Measurements from ENCODE around the gene TMPRSS11A. TPM values are rescaled to one million over a fixed set of nuclear protein-coding genes. Genes with fewer than 3 reads are reported as not detected.

Gene TMPRSS11A
- total RNA-seq, 1 experiment from 2014 or later: not detected

GRCh38 chr4:67922697-67923096 is 40.6 kb downstream of the TMPRSS11A start:
- intact Hi-C loops (cut with micrococcal nuclease; ENCODE audit: unreplicated experiment): no loop called here
- no peaks in the 10 kb centered on the region for H3K4me1 ChIP-seq (ENCODE audit: control insufficient read depth, insufficient read depth, low read length)
- no TSS peak for BruUV-seq (replicated peaks)
- H3K27me3 ChIP-seq (ENCODE audit: control insufficient read depth, insufficient read depth, low read length): no peaks in the 10 kb centered on the region
- ATAC-seq (no peak), DNase-seq (ENCODE audit: low read depth, low spot score) (no peak)
- ChIA-PET CTCF (no interaction called here), POLR2A (no interaction called here)
- no peaks in the 10 kb centered on the region for H3K36me3 ChIP-seq (ENCODE audit: control insufficient read depth, insufficient read depth, low read length)
- no peak overlapping the region for H3K27ac ChIP-seq (ENCODE audit: low read length)
- TF ChIP-seq CTCF (IDR thresholded peaks at IDR 0.05) (no peak), SIN3A (IDR thresholded peaks at IDR 0.05; ENCODE audit: borderline replicate concordance, insufficient read depth, low read depth, low read length) (no peak), REST (IDR thresholded peaks at IDR 0.05; ENCODE audit: insufficient read depth in 1 of 2, low read depth in 2 of 2, low read length in 1 of 2) (no peak), TCF7L2 (IDR thresholded peaks at IDR 0.05; ENCODE audit: low read depth, low read length) (no peak), POLR2AphosphoS5 (IDR thresholded peaks at IDR 0.05; ENCODE audit: low read depth, low read length) (no peak)
- H3K4me3 ChIP-seq (ENCODE audit: low read depth in 2 of 2, low read length in 2 of 2): no peak overlapping the region
- H3K9me3 ChIP-seq (ENCODE audit: control insufficient read depth, insufficient read depth, low read depth, low read length): no peaks in the 10 kb centered on the region
- in situ Hi-C loops (cut with HindIII; ENCODE audit: low pct_unique_long_range_greater_than_20kb, low sequenced_read_pairs): no loop called here

- BruUV-seq (replicated peaks): no TSS peak
- CTCF ChIA-PET: no interaction called here
- H3K27me3 ChIP-seq (ENCODE audit: control insufficient read depth, insufficient read depth, low read length): no peaks in the 10 kb centered on the region
- H3K36me3 ChIP-seq (ENCODE audit: control insufficient read depth, insufficient read depth, low read length): no peaks in the 10 kb centered on the region
- no peaks in the 10 kb centered on the region for H3K4me1 ChIP-seq (ENCODE audit: control insufficient read depth, insufficient read depth, low read length)
- intact Hi-C loops (cut with micrococcal nuclease; ENCODE audit: unreplicated experiment): no loop called here
- POLR2A ChIA-PET: no interaction called here
- H3K4me3 ChIP-seq (ENCODE audit: low read depth in 2 of 2, low read length in 2 of 2): no peak overlapping the region
- no peak overlapping the region for H3K27ac ChIP-seq (ENCODE audit: low read length)
- no peak for DNase-seq (ENCODE audit: low read depth, low spot score)
- TF ChIP-seq CTCF (IDR thresholded peaks at IDR 0.05) (peak; percentile 30; the same call in 1 of the 2 replicates), SIN3A (IDR thresholded peaks at IDR 0.05; ENCODE audit: borderline replicate concordance, insufficient read depth, low read depth, low read length) (no peak)
- H3K9me3 ChIP-seq (ENCODE audit: control insufficient read depth, insufficient read depth, low read depth, low read length): no peaks in the 10 kb centered on the region
- no peak for ATAC-seq
- in situ Hi-C loops (cut with HindIII; ENCODE audit: low pct_unique_long_range_greater_than_20kb, low sequenced_read_pairs): no loop called here
Measured at GRCh38 chr4:67918428-67918827, 44.9 kb downstream of the TMPRSS11A start.
